ENCODE results near the gene POLR1C. TPM values are rescaled to one million over a fixed set of nuclear protein-coding genes. Genes with fewer than 3 reads are reported as not detected.
"Not testable (repeated sequence)": the region's sequence is repeated elsewhere in the genome, so short reads cannot be mapped to it uniquely, and the experiment has no call there.

The POLR1C gene
- total and polyA plus RNA-seq, 4 donors = 29.0 to 50.7 (median 40.5) TPM

DNA sequence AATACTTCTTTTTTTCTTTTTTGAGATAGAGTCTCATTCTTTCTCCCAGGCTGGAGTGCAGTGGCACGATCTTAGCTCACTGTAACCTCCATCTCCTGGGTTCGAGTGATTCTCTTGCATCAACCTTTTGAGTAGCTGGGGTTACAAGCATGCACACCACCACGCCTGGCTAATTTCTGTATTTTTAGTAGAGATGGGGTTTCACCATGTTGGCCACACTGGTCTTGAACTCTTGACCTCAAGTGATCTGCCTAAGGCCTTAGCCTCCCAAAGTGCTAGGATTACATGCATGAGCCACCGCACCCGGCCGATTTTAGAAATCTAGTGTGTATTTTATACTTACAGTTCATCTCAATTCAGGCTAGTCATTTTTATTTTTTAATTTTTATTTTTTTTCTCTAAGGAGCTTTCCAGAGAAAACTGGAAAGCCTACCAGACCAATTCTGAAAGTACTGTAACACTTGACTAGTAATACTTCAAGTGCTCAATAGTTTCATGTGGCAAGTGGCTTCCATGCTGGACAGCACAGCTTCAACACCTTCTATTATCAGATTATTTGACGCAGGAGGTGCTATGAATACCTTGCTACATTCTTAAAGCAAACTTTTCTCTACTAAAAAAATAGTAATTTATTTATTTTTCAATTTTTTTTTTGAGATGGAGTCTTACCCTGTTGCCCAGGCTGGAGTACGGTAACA is 25.0 kb downstream of the POLR1C start:
- Histone ChIP-seq H3K4me3 (no peak overlapping the region), H3K27ac (ENCODE audit: low read depth in 1 of 2, low read length in 1 of 2) (no peak overlapping the region), H3K4me1 (ENCODE audit: control insufficient read depth in 5 of 5, insufficient read depth in 5 of 5, low read length in 5 of 5) (no peaks in the 10 kb centered on the region), H3K9me3 (ENCODE audit: control insufficient read depth in 4 of 4, insufficient read depth in 3 of 4, low read length in 3 of 4) (no peaks in the 10 kb centered on the region), H3K27me3 (ENCODE audit: control insufficient read depth in 3 of 3, insufficient read depth in 3 of 3, low read length in 2 of 3) (no peaks in the 10 kb centered on the region), H3K36me3 (ENCODE audit: control insufficient read depth in 4 of 4, insufficient read depth in 4 of 4, low read length in 4 of 4) (peaks cover 3 to 28% (median 12%) of the 10 kb centered on the region in 4 donors), H3K9ac (ENCODE audit: insufficient read depth in 1 of 2, low read length in 2 of 2) (no peak overlapping the region)
- ATAC-seq (ENCODE audit: insufficient read depth, low FRiP score) = no peak
- 95 to 97% methylated on average over 8 of the region's 8 CpGs for WGBS, 2 donors
- TF ChIP-seq, protein P1, sequence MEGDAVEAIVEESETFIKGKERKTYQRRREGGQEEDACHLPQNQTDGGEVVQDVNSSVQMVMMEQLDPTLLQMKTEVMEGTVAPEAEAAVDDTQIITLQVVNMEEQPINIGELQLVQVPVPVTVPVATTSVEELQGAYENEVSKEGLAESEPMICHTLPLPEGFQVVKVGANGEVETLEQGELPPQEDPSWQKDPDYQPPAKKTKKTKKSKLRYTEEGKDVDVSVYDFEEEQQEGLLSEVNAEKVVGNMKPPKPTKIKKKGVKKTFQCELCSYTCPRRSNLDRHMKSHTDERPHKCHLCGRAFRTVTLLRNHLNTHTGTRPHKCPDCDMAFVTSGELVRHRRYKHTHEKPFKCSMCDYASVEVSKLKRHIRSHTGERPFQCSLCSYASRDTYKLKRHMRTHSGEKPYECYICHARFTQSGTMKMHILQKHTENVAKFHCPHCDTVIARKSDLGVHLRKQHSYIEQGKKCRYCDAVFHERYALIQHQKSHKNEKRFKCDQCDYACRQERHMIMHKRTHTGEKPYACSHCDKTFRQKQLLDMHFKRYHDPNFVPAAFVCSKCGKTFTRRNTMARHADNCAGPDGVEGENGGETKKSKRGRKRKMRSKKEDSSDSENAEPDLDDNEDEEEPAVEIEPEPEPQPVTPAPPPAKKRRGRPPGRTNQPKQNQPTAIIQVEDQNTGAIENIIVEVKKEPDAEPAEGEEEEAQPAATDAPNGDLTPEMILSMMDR (IDR thresholded peaks at IDR 0.05; ENCODE audit: control extremely low read depth, extremely low read depth) = no peak
- DNase-seq = no peak

DNA sequence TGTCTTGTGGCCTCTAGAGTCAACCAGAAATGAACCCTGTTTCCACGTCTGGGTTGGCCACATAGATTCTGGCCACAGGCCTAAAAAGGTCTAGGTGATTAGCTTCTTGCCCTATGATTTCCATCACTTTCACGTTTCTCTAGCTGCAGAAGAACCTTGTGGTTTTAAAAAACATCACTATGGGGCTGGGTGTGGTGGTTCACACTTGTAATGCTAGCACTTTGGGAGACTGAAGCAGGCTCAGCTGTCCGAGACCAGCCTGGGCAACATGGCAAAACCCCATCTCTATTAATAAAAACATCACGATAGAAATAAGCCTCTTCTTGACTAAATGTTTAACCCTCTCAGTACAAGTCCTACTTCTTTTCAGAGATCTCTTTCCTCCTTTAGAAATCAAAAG is 27.6 kb downstream of the POLR1C start:
- H3K9ac ChIP-seq (ENCODE audit: insufficient read depth in 1 of 2, low read length in 2 of 2) = no peak overlapping the region
- ATAC-seq (ENCODE audit: insufficient read depth, low FRiP score) = no peak
- peaks cover 3 to 42% (median 15%) of the 10 kb centered on the region in 4 donors for H3K36me3 ChIP-seq (ENCODE audit: control insufficient read depth in 4 of 4, insufficient read depth in 4 of 4, low read length in 4 of 4)
- no peak for DNase-seq
- no peaks in the 10 kb centered on the region for H3K9me3 ChIP-seq (ENCODE audit: control insufficient read depth in 4 of 4, insufficient read depth in 3 of 4, low read length in 3 of 4)
- no peaks in the 10 kb centered on the region for H3K4me1 ChIP-seq (ENCODE audit: control insufficient read depth in 5 of 5, insufficient read depth in 5 of 5, low read length in 5 of 5)
- no peaks in the 10 kb centered on the region for H3K27me3 ChIP-seq (ENCODE audit: control insufficient read depth in 3 of 3, insufficient read depth in 3 of 3, low read length in 2 of 3)
- no peak overlapping the region for H3K4me3 ChIP-seq
- no peak overlapping the region for H3K27ac ChIP-seq (ENCODE audit: low read depth in 1 of 2, low read length in 1 of 2)
- TF ChIP-seq, protein P1 (IDR thresholded peaks at IDR 0.05; ENCODE audit: control extremely low read depth, extremely low read depth) = no peak
- 81 to 85% methylated on average over 4 of the region's 4 CpGs for WGBS, 2 donors

DNA sequence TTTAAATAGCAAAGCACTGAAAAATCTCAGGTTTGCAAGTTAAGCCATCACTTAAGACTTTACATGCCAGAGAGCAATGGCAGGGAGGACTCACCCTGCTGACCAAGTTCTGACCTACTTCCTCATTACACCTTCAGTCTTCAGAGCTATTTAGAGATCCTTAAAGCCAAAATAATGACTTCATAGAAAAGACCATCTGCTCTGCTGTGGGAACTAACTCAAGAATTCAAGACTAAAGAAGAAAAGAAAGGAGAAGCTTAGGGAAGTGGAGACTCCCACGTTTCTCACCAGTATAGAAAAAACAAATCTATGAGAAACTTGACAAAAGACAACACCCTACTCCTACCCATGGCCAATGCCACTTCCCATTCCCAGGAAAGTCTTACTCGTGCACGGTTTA is 30.3 kb downstream of the POLR1C start:
- Histone ChIP-seq H3K9ac (ENCODE audit: insufficient read depth in 1 of 2, low read length in 2 of 2) (no peak overlapping the region), H3K4me1 (ENCODE audit: control insufficient read depth in 5 of 5, insufficient read depth in 5 of 5, low read length in 5 of 5) (no peaks in the 10 kb centered on the region), H3K27ac (ENCODE audit: low read depth in 1 of 2, low read length in 1 of 2) (no peak overlapping the region), H3K9me3 (ENCODE audit: control insufficient read depth in 4 of 4, insufficient read depth in 3 of 4, low read length in 3 of 4) (no peaks in the 10 kb centered on the region), H3K36me3 (ENCODE audit: control insufficient read depth in 4 of 4, insufficient read depth in 4 of 4, low read length in 4 of 4) (peaks cover 14 to 48% (median 23%) of the 10 kb centered on the region in 4 donors), H3K4me3 (no peak overlapping the region), H3K27me3 (ENCODE audit: control insufficient read depth in 3 of 3, insufficient read depth in 3 of 3, low read length in 2 of 3) (no peaks in the 10 kb centered on the region)
- WGBS, 2 donors = 86 to 92% methylated on average over 3 of the region's 3 CpGs
- ATAC-seq (ENCODE audit: insufficient read depth, low FRiP score) = no peak
- DNase-seq = no peak
- TF ChIP-seq, protein P1 (IDR thresholded peaks at IDR 0.05; ENCODE audit: control extremely low read depth, extremely low read depth) = no peak

DNA sequence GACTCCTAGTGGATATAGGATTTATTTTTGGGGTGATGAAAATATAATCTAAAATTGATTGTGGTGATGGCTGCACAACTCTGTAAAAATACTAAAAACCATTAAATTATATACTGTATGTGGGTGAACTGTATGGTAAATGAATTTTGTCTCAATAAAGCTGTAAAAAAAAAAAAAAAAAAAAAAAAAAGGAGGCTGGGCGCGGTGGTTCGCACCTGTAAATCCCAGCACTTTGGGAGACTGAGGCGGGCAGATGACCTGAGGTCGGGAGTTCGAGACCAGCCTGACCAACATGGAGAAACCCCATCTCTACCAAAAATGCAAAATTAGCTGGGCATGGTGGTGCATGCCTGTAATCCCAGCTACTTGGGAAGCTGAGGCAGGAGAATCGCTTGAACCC is 40.7 kb downstream of the POLR1C start:
- not testable (repeated sequence) for H3K27me3 ChIP-seq (ENCODE audit: control insufficient read depth in 3 of 3, insufficient read depth in 3 of 3, low read length in 2 of 3); DNase-seq; H3K27ac ChIP-seq (ENCODE audit: low read depth in 1 of 2, low read length in 1 of 2); H3K4me3 ChIP-seq; H3K9me3 ChIP-seq (ENCODE audit: control insufficient read depth in 4 of 4, insufficient read depth in 3 of 4, low read length in 3 of 4); H3K9ac ChIP-seq (ENCODE audit: insufficient read depth in 1 of 2, low read length in 2 of 2); H3K4me1 ChIP-seq (ENCODE audit: control insufficient read depth in 5 of 5, insufficient read depth in 5 of 5, low read length in 5 of 5); ATAC-seq (ENCODE audit: insufficient read depth, low FRiP score)
- peaks cover 32 to 44% (median 35%) of the 10 kb centered on the region in 4 donors for H3K36me3 ChIP-seq (ENCODE audit: control insufficient read depth in 4 of 4, insufficient read depth in 4 of 4, low read length in 4 of 4)
- WGBS, 2 donors = 95% methylated on average over 5 to 7 of the region's 7 CpGs
